Adipocyte (in vitro differentiated cells): ENCODE data around the gene KTI12.
A peak's percentile ranks its signal among the peaks of the same experiment; 100 is the strongest.
"Not testable (repeated sequence)": the region's sequence is repeated elsewhere in the genome, so short reads cannot be mapped to it uniquely, and the experiment has no call there.

Source experiments
- DNase-seq: peaks from one replicate; pipeline ENCODE4 v3.0.0-alpha.2; 2015; ENCODE audit warnings: low read depth
- H3K27me3 ChIP-seq: replicated peaks from 2 replicates; pipeline ENCODE4 v1.7.0; 2013; ENCODE audit warnings: mild to moderate bottlenecking, low read length, moderate library complexity; ENCODE audit not compliant: control insufficient read depth, insufficient read depth
- H3K36me3 ChIP-seq: 2 replicates; pipeline ENCODE4 v1.7.0; 2013; ENCODE audit warnings: low read length, mild to moderate bottlenecking, moderate library complexity; ENCODE audit not compliant: control insufficient read depth, insufficient read depth, severe bottlenecking
- H3K4me1 ChIP-seq: 2 replicates; pipeline ENCODE4 v1.7.0; 2013; ENCODE audit warnings: mild to moderate bottlenecking, low read length, moderate library complexity; ENCODE audit not compliant: control insufficient read depth, insufficient read depth
- H3K4me3 ChIP-seq: 2 replicates; pipeline ENCODE4 v1.7.0; 2013; ENCODE audit warnings: mild to moderate bottlenecking, low read length, moderate library complexity
- H3K9ac ChIP-seq: 2 replicates; pipeline ENCODE4 v1.7.0; 2013; ENCODE audit warnings: mild to moderate bottlenecking, low read length, moderate library complexity
- H3K9me3 ChIP-seq: 2 replicates; pipeline ENCODE4 v1.7.0; 2013; ENCODE audit warnings: mild to moderate bottlenecking, low read length, moderate library complexity; ENCODE audit not compliant: control insufficient read depth

The KTI12 gene

DNA sequence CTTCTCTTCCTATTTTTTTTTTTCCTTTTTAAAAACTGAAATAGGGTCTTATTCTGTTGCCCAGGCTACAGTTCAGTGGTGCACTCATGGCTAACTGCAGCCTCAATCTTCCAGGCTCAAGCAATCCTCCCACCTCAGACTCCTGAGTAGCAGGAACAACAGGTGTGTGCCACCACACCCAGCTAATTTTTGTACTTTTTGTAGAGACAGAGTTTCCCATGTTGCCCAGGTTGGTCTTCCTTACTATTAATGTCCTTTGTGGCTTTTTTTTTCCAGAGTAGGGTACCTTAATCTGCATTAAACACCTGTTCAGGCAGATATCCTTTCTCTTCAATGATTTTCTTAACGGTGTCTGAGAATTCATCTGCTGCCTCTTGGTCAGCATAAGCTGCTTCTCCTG lies 4.3 kb upstream of the KTI12 start:
- peaks cover 22% of the 10 kb centered on the region for H3K36me3 ChIP-seq
- H3K4me1 ChIP-seq = peaks cover 11% of the 10 kb centered on the region
- no peak overlapping the region for H3K9ac ChIP-seq
- DNase-seq = no peak
- H3K27me3 ChIP-seq = no peaks in the 10 kb centered on the region
- no peaks in the 10 kb centered on the region for H3K9me3 ChIP-seq
- no peak overlapping the region for H3K4me3 ChIP-seq

GRCh38 chr1:52037402-52037814 lies 3.8 kb upstream of the KTI12 start:
- H3K9me3 ChIP-seq = no peaks in the 10 kb centered on the region
- no peaks in the 10 kb centered on the region for H3K27me3 ChIP-seq
- peak; percentile 49 for DNase-seq
- peaks cover 22% of the 10 kb centered on the region for H3K36me3 ChIP-seq
- H3K4me1 ChIP-seq = peaks cover 14% of the 10 kb centered on the region
- no peak overlapping the region for H3K9ac ChIP-seq
- no peak overlapping the region for H3K4me3 ChIP-seq

DNA sequence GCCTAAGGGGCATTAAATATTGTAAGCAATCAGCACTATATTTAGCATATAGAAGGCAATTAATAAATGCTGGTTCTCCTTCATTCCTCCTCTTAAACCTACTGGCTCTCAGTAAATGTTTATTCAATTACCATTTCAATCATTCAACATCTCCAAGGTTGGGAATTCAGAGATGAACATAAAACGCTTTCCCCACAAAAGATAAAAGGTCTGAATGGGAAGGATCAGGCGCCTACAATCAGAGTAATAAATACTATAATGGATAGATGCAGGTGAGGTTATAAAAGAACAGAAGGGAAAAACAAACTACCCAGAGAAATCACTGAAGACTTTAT lies 407 bp upstream of the KTI12 start:
- peaks cover 4% of the 10 kb centered on the region for H3K36me3 ChIP-seq
- no peaks in the 10 kb centered on the region for H3K27me3 ChIP-seq
- H3K4me1 ChIP-seq = peaks cover 34% of the 10 kb centered on the region
- peak overlapping the region; percentile 95 for H3K9ac ChIP-seq
- DNase-seq = no peak
- no peaks in the 10 kb centered on the region for H3K9me3 ChIP-seq
- peak overlapping the region; percentile 97 for H3K4me3 ChIP-seq

- Histone ChIP-seq H3K9me3 (no peaks in the 10 kb centered on the region), H3K36me3 (peaks cover 4% of the 10 kb centered on the region), H3K4me3 (peak overlapping the region; percentile 97), H3K4me1 (peaks cover 30% of the 10 kb centered on the region), H3K27me3 (no peaks in the 10 kb centered on the region), H3K9ac (peak overlapping the region; percentile 95)
- DNase-seq = peak; percentile 50
Observed at GRCh38 chr1:52032785-52033131, 852 bp downstream of the KTI12 start.

GRCh38 chr1:52032124-52032784 lies 1.4 kb downstream of the KTI12 start:
- peak overlapping the region; percentile 97 for H3K4me3 ChIP-seq
- H3K27me3 ChIP-seq = no peaks in the 10 kb centered on the region
- H3K9ac ChIP-seq = peak overlapping the region; percentile 95
- peaks cover 7% of the 10 kb centered on the region for H3K36me3 ChIP-seq
- no peaks in the 10 kb centered on the region for H3K9me3 ChIP-seq
- DNase-seq = peak; percentile 18
- peaks cover 28% of the 10 kb centered on the region for H3K4me1 ChIP-seq

GRCh38 chr1:52028839-52029238 lies 4.8 kb downstream of the KTI12 start:
- Histone ChIP-seq H3K4me1 (peaks cover 24% of the 10 kb centered on the region), H3K36me3 (peaks cover 22% of the 10 kb centered on the region)
- H3K4me3 ChIP-seq, H3K9me3 ChIP-seq, H3K27me3 ChIP-seq, DNase-seq, H3K9ac ChIP-seq: not testable (repeated sequence)

DNA sequence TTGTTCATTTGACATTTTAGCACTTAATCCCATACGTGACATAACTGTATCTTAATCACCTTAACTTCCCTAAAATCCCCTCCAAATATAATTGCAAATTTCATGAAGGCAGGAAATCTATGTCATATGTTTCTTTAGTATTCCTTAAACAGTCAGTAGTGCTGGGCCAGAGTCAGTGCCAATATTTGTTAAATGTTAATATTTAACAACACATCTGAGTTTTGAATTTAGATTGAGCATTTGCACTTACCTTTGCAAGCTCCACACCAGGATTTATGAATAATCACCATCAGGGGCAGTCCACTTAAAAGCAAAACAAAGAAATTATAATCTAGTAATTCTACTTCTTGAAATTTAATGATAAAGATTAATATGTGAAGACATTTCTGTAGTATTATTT lies 5.3 kb downstream of the KTI12 start:
- no peak overlapping the region for H3K9ac ChIP-seq

GRCh38 chr1:52026278-52026677 lies 7.3 kb downstream of the KTI12 start:
- Histone ChIP-seq H3K9me3 (no peaks in the 10 kb centered on the region), H3K36me3 (peaks cover 45% of the 10 kb centered on the region), H3K9ac (no peak overlapping the region), H3K4me1 (peaks cover 9% of the 10 kb centered on the region), H3K4me3 (no peak overlapping the region), H3K27me3 (no peaks in the 10 kb centered on the region)
- no peak for DNase-seq

More for the DNA sequence above, 5.3 kb downstream of the KTI12 start:
- no peaks in the 10 kb centered on the region for H3K27me3 ChIP-seq
- H3K4me1 ChIP-seq = peaks cover 23% of the 10 kb centered on the region
- H3K9me3 ChIP-seq = no peaks in the 10 kb centered on the region
- H3K4me3 ChIP-seq = no peak overlapping the region
- DNase-seq = no peak
- H3K36me3 ChIP-seq = peaks cover 27% of the 10 kb centered on the region

GRCh38 chr1:52022133-52022532 lies 11.5 kb downstream of the KTI12 start:
- H3K4me1 ChIP-seq = no peaks in the 10 kb centered on the region

DNA sequence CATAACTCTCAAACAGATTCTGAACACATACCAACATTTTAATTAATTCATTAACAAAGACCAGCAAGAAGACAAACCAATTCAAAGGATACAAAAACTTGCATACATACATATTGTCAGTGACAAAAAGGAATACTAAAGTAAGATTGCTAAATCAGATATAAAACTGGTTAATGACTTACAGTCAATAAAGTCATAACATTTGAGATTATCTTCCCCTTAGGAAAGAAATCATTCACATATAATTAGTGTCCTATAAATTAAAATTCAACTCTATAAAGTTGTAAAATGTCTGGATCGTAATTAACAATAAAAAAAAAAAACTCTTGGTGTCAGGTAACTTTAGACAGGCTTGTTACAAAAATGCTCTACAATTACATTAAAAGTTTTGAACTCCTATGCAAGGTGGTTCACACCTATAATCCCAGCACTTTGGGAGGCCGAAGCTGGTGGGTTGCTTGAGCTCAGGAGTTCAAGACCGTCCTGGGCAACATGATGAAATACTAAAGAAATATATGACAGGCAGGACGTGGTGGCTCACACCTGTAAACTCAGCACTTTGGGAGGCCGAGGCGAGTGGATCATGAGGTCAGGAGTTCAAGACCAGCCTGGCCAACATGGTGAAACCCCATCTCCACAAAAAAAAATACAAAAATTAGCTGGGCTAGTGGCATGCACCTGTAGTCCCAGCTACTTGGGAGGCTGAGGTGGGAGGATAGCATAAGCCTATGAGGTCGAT lies 25.4 kb downstream of the KTI12 start:
- DNase-seq = no peak
- H3K4me1 ChIP-seq = peaks cover 15% of the 10 kb centered on the region
- H3K9ac ChIP-seq = no peak overlapping the region
- no peaks in the 10 kb centered on the region for H3K9me3 ChIP-seq
- no peaks in the 10 kb centered on the region for H3K36me3 ChIP-seq
- no peaks in the 10 kb centered on the region for H3K27me3 ChIP-seq
- no peak overlapping the region for H3K4me3 ChIP-seq

More at GRCh38 chr1:52022133-52022532, 11.5 kb downstream of the KTI12 start:
- Histone ChIP-seq H3K27me3 (no peaks in the 10 kb centered on the region), H3K36me3 (peaks cover 56% of the 10 kb centered on the region), H3K9me3 (no peaks in the 10 kb centered on the region), H3K4me3 (no peak overlapping the region), H3K9ac (no peak overlapping the region)
- DNase-seq = no peak

DNA sequence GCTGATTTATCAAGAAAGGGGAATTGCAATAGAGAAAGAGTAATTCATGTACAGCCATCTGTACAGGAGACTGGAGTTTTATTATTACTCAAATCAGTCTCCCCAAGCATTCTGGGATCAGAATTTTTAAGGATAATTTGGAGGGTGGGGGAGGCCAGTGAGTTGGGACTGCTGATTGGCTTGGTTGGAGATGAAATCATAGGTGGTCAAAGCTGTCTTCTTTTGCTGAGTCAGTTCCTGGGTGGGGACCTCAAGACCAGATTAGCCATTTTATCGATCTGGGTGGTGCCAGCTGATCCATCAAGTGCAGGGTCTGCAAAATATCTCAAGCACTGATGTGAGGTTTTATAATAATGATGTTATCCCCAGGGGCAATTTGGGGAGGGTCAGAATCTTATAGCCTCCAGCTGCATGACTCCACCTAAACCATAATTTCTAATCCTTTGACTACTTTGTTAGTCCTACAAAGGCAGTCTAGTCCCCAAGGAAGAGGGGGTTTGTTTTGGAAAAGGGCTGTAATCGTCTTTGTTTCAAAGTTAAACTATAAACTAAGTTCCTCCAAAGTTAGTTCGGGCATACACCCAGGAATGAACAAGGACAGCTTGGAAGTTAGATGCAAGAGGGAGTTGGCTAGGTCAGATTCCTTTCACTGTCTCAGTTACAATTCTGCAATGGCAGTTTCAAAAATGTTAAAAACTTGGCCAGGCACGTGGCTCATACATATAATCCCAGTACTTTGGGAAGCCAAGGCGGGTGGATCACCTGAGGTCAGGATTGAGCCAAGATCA lies 26.2 kb downstream of the KTI12 start:
- H3K4me3 ChIP-seq = no peak overlapping the region

More for the DNA sequence above, 26.2 kb downstream of the KTI12 start:
- DNase-seq = peak; percentile 50
- peak overlapping the region; percentile 25 for H3K9ac ChIP-seq
- no peaks in the 10 kb centered on the region for H3K27me3 ChIP-seq
- H3K9me3 ChIP-seq = no peaks in the 10 kb centered on the region
- H3K4me1 ChIP-seq = peaks cover 15% of the 10 kb centered on the region
- no peaks in the 10 kb centered on the region for H3K36me3 ChIP-seq
